IPS DF 19.7 (cell line): ENCODE measurements around the gene ZCWPW2.

Source experiments
- DNase-seq: peaks from one replicate; pipeline ENCODE4 v3.0.0-alpha.2; 2013; ENCODE audit warnings: low read depth, low spot score

ZCWPW2 gene

GRCh38 chr3:28348629-28349468, at the start of gene ZCWPW2, which contains the start of gene AZI2:
TSS of gene ZCWPW2 (plus strand) at chr3:28348721. CDS start at chr3:28413069, 64,348 bp downstream.
TSS of gene AZI2 (minus strand) at chr3:28348824. CDS start at chr3:28340617, 8,207 bp downstream.
- peak; percentile 67 for DNase-seq

- no peak for DNase-seq
Observed at GRCh38 chr3:28299705-28300104, 48.8 kb upstream of the ZCWPW2 start.

- DNase-seq, result no peak
Observed at GRCh38 chr3:28300345-28300962, 48.1 kb upstream of the ZCWPW2 start.

GRCh38 chr3:28301688-28302087, 46.8 kb upstream of the ZCWPW2 start:
- no peak for DNase-seq

- DNase-seq, result no peak
Observed at GRCh38 chr3:28308196-28308595, 40.3 kb upstream of the ZCWPW2 start.

- DNase-seq, result no peak
Observed at GRCh38 chr3:28315711-28316110, 32.8 kb upstream of the ZCWPW2 start.

GRCh38 chr3:28316226-28316625, 32.3 kb upstream of the ZCWPW2 start:
- no peak for DNase-seq

- DNase-seq, result no peak
Observed at GRCh38 chr3:28317438-28318022, 31.0 kb upstream of the ZCWPW2 start.

- no peak for DNase-seq
Observed at GRCh38 chr3:28320981-28321380, 27.5 kb upstream of the ZCWPW2 start.

- no peak for DNase-seq
Observed at GRCh38 chr3:28322464-28322863, 26.1 kb upstream of the ZCWPW2 start.

- no peak for DNase-seq
Observed at GRCh38 chr3:28326458-28326926, 22.0 kb upstream of the ZCWPW2 start.

GRCh38 chr3:28328188-28329151, 20.1 kb upstream of the ZCWPW2 start:
- DNase-seq, result no peak

GRCh38 chr3:28334552-28334951, 14.0 kb upstream of the ZCWPW2 start:
- DNase-seq, result no peak

- no peak for DNase-seq
Observed at GRCh38 chr3:28335246-28335645, 13.3 kb upstream of the ZCWPW2 start.

GRCh38 chr3:28337230-28337629, 11.3 kb upstream of the ZCWPW2 start:
- no peak for DNase-seq

GRCh38 chr3:28343144-28343543, 5.4 kb upstream of the ZCWPW2 start:
- no peak for DNase-seq

GRCh38 chr3:28345690-28346089, 2.8 kb upstream of the ZCWPW2 start:
- no peak for DNase-seq

GRCh38 chr3:28347374-28348264, 902 bp upstream of the ZCWPW2 start:
- DNase-seq, result no peak

- no peak for DNase-seq
Observed at GRCh38 chr3:28348265-28348628, 274 bp upstream of the ZCWPW2 start.

GRCh38 chr3:28349469-28350000, 1.0 kb downstream of the ZCWPW2 start:
- no peak for DNase-seq
